GM12892 (cell line): Measurements from ENCODE around the gene LRTM1.

Experiments
- POLR2A ChIP-seq: IDR thresholded peaks from 2 replicates; pipeline ENCODE4 v1.6.1; 2011; ENCODE audit warnings: low read depth, low read length, control low read depth
- POLR2AphosphoS5 ChIP-seq: IDR thresholded peaks from 2 replicates; pipeline ENCODE4 v1.6.1; 2011; ENCODE audit warnings: low read depth, low read length, control low read depth

GRCh38 chr3:54932606-54933005 is 4.7 kb upstream of the LRTM1 start:
- TF ChIP-seq POLR2AphosphoS5 (no peak), POLR2A (no peak)
